ENCODE results near the gene SND1. TPM values are rescaled to one million over a fixed set of nuclear protein-coding genes. Genes with fewer than 3 reads are reported as not detected.

Gene SND1
- total RNA-seq, 1 experiment from 2014 or later = 223 TPM

- no peak for DNase-seq (ENCODE audit: low read depth)
These were observed 252.1 kb downstream of the SND1 start for GRCh38 chr7:127903892-127904669.

GRCh38 chr7:127904670-127904985 is 252.6 kb downstream of the SND1 start:
- DNase-seq (ENCODE audit: low read depth) = no peak

GRCh38 chr7:127905021-127905420 is 253.0 kb downstream of the SND1 start:
- no peak for DNase-seq (ENCODE audit: low read depth)

- peak; percentile 44 for DNase-seq (ENCODE audit: low read depth)
These were observed 253.7 kb downstream of the SND1 start for GRCh38 chr7:127905491-127906330.

GRCh38 chr7:127907110-127908040 is 255.4 kb downstream of the SND1 start:
- DNase-seq (ENCODE audit: low read depth) = peak; percentile 85

- no peak for DNase-seq (ENCODE audit: low read depth)
These were observed 256.6 kb downstream of the SND1 start for GRCh38 chr7:127908430-127909258.

- no peak for DNase-seq (ENCODE audit: low read depth)
These were observed 257.6 kb downstream of the SND1 start for GRCh38 chr7:127909424-127910152.

GRCh38 chr7:127910670-127911069 is 258.7 kb downstream of the SND1 start:
- no peak for DNase-seq (ENCODE audit: low read depth)

- no peak for DNase-seq (ENCODE audit: low read depth)
These were observed 260.0 kb downstream of the SND1 start for GRCh38 chr7:127911968-127912511.

- DNase-seq (ENCODE audit: low read depth) = no peak
These were observed 260.9 kb downstream of the SND1 start for GRCh38 chr7:127912901-127913300.

- DNase-seq (ENCODE audit: low read depth) = no peak
These were observed 261.7 kb downstream of the SND1 start for GRCh38 chr7:127913686-127914085.

GRCh38 chr7:127914693-127915092 is 262.7 kb downstream of the SND1 start:
- DNase-seq (ENCODE audit: low read depth) = no peak

GRCh38 chr7:127916735-127917134 is 264.7 kb downstream of the SND1 start:
- no peak for DNase-seq (ENCODE audit: low read depth)

GRCh38 chr7:127918130-127918529 is 266.1 kb downstream of the SND1 start:
- DNase-seq (ENCODE audit: low read depth) = peak; percentile 30

GRCh38 chr7:127920787-127921438 is 268.9 kb downstream of the SND1 start:
- peak; percentile 70 for DNase-seq (ENCODE audit: low read depth)

- DNase-seq (ENCODE audit: low read depth) = no peak
These were observed 270.7 kb downstream of the SND1 start for GRCh38 chr7:127922656-127923055.

GRCh38 chr7:127924874-127925273 is 272.9 kb downstream of the SND1 start:
- no peak for DNase-seq (ENCODE audit: low read depth)

GRCh38 chr7:127927348-127927696 is 275.3 kb downstream of the SND1 start:
- no peak for DNase-seq (ENCODE audit: low read depth)

- DNase-seq (ENCODE audit: low read depth) = no peak
These were observed 276.2 kb downstream of the SND1 start for GRCh38 chr7:127928222-127928621.

Measured in LHCN-M2 (cell line).